ENCODE data around the gene MOSPD3.

GRCh38 chr7:100611983-100612729 is at the start of gene MOSPD3:
- peak in 2 of 4 experiments; percentile 39 to 41 for TF ChIP-seq CTCF (IDR thresholded peaks at IDR 0.05)
- TF ChIP-seq POLR2A (IDR thresholded peaks at IDR 0.05), result peak; percentile 68 to 90
- peak; percentile 82 for TF ChIP-seq POLR2AphosphoS5 (IDR thresholded peaks at IDR 0.05)

Measured in gastroesophageal sphincter (tissue), 3 donors.